ENCODE measurements around the gene PCNX2. TPM values are rescaled to one million over a fixed set of nuclear protein-coding genes. Genes with fewer than 3 reads are reported as not detected.

The PCNX2 gene
- total and polyA plus RNA-seq, 2 donors (not counting 3 experiments of a cell fraction or from before 2014, with no cell fraction given), result 6.6 to 11.0 TPM

GRCh38 chr1:233189526-233189925 lies 106.0 kb downstream of the PCNX2 start:
- POLR2A ChIA-PET, result no interaction called here
- Histone ChIP-seq H3K9ac (replicated peaks; ENCODE audit: extremely low read depth, insufficient read depth, low read length) (no peak overlapping the region), H3K4me3 (replicated peaks in 1 of 3; ENCODE audit: insufficient read depth in 1 of 3, low read depth in 1 of 3, low read length in 3 of 3) (no peak overlapping the region), H4K20me1 (replicated peaks; ENCODE audit: control insufficient read depth, extremely low read depth, insufficient read depth, low read length) (no peaks in the 10 kb centered on the region), H3K36me3 (ENCODE audit: control insufficient read depth in 2 of 2, extremely low read depth in 1 of 2, insufficient read depth in 2 of 2, low read length in 2 of 2) (no peaks in the 10 kb centered on the region), H3K79me2 (ENCODE audit: control insufficient read depth, insufficient read depth, low read length) (no peaks in the 10 kb centered on the region), H3K9me3 (replicated peaks; ENCODE audit: control insufficient read depth, insufficient read depth, low read length) (no peaks in the 10 kb centered on the region), H3K9me1 (replicated peaks; ENCODE audit: control insufficient read depth, extremely low read depth, insufficient read depth, low read length) (no peaks in the 10 kb centered on the region), H3K27me3 (ENCODE audit: control insufficient read depth in 2 of 2, insufficient read depth in 2 of 2, low read length in 2 of 2) (no peaks in the 10 kb centered on the region), H3K4me2 (ENCODE audit: insufficient read depth, low read length) (no peak overlapping the region), H2AFZ (ENCODE audit: low read depth, low read length) (no peak overlapping the region), H3K27ac (ENCODE audit: insufficient read depth, low read depth, low read length) (no peak overlapping the region), H3K4me1 (ENCODE audit: control insufficient read depth, extremely low read depth, insufficient read depth, low read length) (no peaks in the 10 kb centered on the region)
- BruUV-seq (replicated peaks), result no TSS peak
- dilution Hi-C loops (cut with MboI; ENCODE audit: extremely low pct_ligation_motif_present, low sequenced_read_pairs) (no loop called here), intact Hi-C loops (cut with micrococcal nuclease) (no loop called here)
- DNase-seq (ENCODE audit: low read depth, low spot score) (no peak), FAIRE-seq (no peak)
- CTCF ChIA-PET, result interaction anchor here (1.0 kb wide), 1 partner anchor 9 kb away, joined by 3 read pairs; no protein-coding TSS in a partner anchor
- TF ChIP-seq CTCF (IDR thresholded peaks at IDR 0.05; ENCODE audit: extremely low read depth in 1 of 2, insufficient read depth in 1 of 2, low read depth in 1 of 2, low read length in 2 of 2), result no peak
- TF ChIP-seq JUN (IDR thresholded peaks at IDR 0.05; ENCODE audit: borderline replicate concordance, insufficient read depth, insufficient read length, low read depth), result no peak
- no peak for TF ChIP-seq POLR2AphosphoS5 (IDR thresholded peaks at IDR 0.05; ENCODE audit: insufficient read depth, low read depth, low read length)
- no peak for TF ChIP-seq MYC (IDR thresholded peaks at IDR 0.05; ENCODE audit: low read depth, low read length)
- no peak for TF ChIP-seq MAX (IDR thresholded peaks at IDR 0.05; ENCODE audit: insufficient read depth, insufficient read length)
- no peak for TF ChIP-seq FOS (IDR thresholded peaks at IDR 0.05; ENCODE audit: borderline replicate concordance, insufficient read depth, low read length)
- TF ChIP-seq POLR2A (IDR thresholded peaks at IDR 0.05; ENCODE audit: low read depth, low read length), result no peak
- TF ChIP-seq GATA2 (IDR thresholded peaks at IDR 0.05; ENCODE audit: insufficient read depth, insufficient read length, low read depth, low read length), result no peak
- no peak for TF ChIP-seq EZH2 (IDR thresholded peaks at IDR 0.05; ENCODE audit: borderline replicate concordance, low read depth, low read length, severe bottlenecking)
